ENCODE measurements around the gene C2orf81.

DNA sequence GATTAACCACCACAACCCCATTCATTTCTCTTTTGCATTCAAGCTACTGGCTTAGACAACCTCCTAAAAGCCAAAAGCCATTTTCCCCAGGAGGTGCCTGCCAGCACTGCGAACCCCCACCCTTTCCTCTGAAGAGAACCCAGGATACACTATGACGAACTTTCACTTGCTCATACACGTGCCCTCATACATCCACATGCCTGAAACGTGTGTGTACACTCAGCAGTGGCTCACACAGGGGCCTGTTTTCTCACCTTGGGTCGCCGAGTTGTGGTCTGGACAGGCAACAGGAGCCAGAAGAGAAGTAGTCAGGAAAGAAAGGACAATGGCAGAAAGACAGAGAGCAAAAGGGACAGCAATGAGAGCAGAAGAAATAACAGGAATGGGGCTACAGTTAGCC, 48.7 kb downstream of the C2orf81 start:
- no peak for TF ChIP-seq PML (IDR thresholded peaks at IDR 0.05; ENCODE audit: low read length)
- no peak for TF ChIP-seq CBX5 (IDR thresholded peaks at IDR 0.05; ENCODE audit: low read depth)
- TF ChIP-seq, protein P1, sequence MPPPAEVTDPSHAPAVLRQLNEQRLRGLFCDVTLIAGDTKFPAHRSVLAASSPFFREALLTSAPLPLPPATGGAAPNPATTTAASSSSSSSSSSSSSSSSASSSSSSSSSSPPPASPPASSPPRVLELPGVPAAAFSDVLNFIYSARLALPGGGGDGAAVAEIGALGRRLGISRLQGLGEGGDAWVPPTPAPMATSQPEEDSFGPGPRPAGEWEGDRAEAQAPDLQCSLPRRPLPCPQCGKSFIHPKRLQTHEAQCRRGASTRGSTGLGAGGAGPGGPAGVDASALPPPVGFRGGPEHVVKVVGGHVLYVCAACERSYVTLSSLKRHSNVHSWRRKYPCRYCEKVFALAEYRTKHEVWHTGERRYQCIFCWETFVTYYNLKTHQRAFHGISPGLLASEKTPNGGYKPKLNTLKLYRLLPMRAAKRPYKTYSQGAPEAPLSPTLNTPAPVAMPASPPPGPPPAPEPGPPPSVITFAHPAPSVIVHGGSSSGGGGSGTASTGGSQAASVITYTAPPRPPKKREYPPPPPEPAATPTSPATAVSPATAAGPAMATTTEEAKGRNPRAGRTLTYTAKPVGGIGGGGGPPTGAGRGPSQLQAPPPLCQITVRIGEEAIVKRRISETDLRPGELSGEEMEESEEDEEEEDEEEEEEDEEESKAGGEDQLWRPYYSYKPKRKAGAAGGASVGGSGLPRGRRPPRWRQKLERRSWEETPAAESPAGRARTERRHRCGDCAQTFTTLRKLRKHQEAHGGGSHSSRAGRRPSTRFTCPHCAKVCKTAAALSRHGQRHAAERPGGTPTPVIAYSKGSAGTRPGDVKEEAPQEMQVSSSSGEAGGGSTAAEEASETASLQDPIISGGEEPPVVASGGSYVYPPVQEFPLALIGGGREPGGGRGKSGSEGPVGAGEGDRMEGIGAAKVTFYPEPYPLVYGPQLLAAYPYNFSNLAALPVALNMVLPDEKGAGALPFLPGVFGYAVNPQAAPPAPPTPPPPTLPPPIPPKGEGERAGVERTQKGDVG (CRISPR knock-in tag; IDR thresholded peaks at IDR 0.05): no peak
- no peak for TF ChIP-seq BHLHE40 (IDR thresholded peaks at IDR 0.05; ENCODE audit: borderline replicate concordance in 1 of 2, low read depth in 2 of 2, low read length in 1 of 2)
- no peak for TF ChIP-seq SIX5 (IDR thresholded peaks at IDR 0.05; ENCODE audit: low read depth, low read length, severe bottlenecking)
- no peak for TF ChIP-seq STAT1 (conservative IDR thresholded peaks at IDR 0.05)
- TF ChIP-seq POLR2A (IDR thresholded peaks at IDR 0.05; ENCODE audit: low read depth, low read length): no peak
